Measurements from ENCODE around the gene LRSAM1.

DNA sequence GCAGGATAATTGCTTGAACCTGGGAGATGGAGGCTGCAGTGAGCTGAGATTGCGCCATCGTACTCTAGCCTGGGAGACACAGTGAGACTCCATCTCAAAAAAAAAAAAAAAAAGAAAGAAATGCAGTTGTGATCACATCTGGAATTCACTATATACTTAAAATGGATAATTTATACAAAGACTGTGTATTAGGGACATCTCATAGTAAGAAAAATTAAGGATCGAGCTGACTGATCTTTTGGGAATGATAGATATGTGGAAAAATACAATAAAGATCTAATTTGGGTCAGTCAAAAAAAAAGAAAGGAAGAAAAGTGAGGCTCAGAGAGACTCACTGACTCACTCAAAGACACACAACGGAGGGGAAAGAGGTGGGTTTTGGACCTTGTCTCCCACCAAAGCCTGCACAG is 87.5 kb downstream of the LRSAM1 start:
- TF ChIP-seq CTCF (IDR thresholded peaks at IDR 0.05) (no peak), POLR2A (IDR thresholded peaks at IDR 0.05) (no peak)

Measured in esophagus squamous epithelium (tissue), 4 donors.